T-helper 2 cell treated with Interferon-gamma antibody and Interleukin-4, amounts not matched to agents 100 ng/mL and 5 ng/mL, for 36 hours (primary cell): Measurements from ENCODE around the gene SLC19A1. TPM values are rescaled to one million over a fixed set of nuclear protein-coding genes. Genes with fewer than 3 reads are reported as not detected.
"Not testable (repeated sequence)": the region's sequence is repeated elsewhere in the genome, so short reads cannot be mapped to it uniquely, and the experiment has no call there.

Experiments
- intact Hi-C: fragments of 100-400 bp; cut with micrococcal nuclease; formaldehyde crosslinking; loops from one replicate; pipeline ENCODE4 v1.15.1; 2023
- total RNA-seq: library from RNA; stranded (reverse); gene quantifications from 2 replicates; pipeline ENCODE4 v1.2.3, GENCODE V29; 2022

The SLC19A1 gene
- total RNA-seq, 1 donor from 2014 or later = 54.1 TPM

DNA sequence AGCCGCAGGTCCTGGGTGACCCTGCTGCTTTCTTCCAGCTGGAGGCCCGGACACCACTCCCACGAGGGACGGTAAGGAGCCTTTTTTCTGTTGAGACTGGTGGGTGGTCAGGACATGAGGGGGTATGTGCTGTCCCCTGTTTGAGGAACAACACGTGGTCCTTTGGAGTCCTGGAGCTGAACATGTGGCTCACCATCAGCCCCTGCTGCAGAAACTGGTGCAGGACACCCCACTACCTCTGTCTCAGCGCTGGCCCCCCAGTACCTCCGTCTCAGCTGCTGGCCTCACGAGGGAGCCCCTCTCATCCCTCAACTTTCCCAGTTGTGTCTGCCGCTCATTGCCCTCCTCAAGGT lies 34.7 kb downstream of the SLC19A1 start:
- intact Hi-C loops = no loop called here

DNA sequence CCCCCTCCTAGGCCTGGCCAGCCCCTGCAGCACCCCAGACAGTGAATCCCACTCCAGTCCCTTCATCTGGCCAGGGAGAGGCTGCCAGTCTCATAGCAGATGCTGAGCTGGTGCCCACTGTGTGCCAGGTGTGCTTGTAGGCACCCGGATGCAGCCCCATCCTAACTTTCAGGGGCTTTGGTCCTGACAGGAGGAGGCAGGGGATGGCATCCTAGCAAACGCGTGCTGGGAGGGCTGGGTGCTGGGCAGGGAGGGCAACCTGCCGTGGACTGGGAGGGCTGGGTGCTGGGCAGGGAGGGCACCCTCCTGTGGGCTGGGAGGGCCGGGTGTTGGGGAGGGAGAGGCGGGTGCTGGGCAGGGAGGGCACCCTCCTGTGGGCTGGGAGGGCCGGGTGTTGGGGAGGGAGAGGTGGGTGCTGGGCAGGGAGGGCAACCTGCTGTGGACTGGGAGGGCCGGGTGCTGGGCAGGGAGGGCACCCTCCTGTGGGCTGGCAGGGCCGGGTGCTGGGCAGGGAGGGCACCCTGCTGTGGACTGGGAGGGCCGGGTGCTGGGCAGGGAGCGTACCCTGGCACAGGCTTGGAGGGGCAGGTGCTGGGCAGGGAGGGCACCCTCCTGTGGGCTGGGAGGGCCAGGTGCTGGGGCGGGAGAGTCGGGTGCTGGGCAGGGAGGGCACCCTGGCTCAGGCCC lies 35.3 kb downstream of the SLC19A1 start:
- intact Hi-C loops = no loop called here

DNA sequence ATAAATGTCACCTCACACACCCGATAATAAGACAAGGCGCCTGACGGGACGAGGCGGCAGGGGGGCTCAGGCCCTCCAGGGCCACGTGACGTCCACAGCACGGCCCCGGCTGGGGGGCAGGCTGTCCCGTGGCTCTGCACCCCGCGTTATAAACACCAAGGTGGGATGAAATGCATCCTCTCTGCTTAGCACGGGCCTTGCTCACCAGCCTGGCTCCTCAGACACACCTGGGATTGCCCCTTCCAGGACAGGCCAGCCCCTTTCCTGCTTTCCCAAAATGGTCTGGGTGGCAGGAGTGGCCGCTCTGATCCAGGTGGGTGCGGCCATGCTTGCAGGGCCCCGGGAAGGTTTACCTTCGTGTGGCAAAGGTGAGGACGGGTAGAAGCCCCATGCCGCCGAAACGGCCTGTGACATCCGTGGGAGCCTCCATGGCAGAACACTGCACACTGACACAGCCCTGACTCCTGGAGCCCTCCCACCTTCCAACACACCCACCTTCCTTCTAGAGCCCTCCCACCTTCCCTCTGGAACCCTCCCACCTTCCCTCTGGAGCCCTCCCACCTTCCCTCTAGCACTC lies 35.9 kb downstream of the SLC19A1 start:
- intact Hi-C loops = no loop called here

- intact Hi-C loops = no loop called here
These were observed 36.7 kb downstream of the SLC19A1 start for GRCh38 chr21:45505416-45506021.

- intact Hi-C loops = no loop called here
These were observed 37.5 kb downstream of the SLC19A1 start for GRCh38 chr21:45504516-45505415.

DNA sequence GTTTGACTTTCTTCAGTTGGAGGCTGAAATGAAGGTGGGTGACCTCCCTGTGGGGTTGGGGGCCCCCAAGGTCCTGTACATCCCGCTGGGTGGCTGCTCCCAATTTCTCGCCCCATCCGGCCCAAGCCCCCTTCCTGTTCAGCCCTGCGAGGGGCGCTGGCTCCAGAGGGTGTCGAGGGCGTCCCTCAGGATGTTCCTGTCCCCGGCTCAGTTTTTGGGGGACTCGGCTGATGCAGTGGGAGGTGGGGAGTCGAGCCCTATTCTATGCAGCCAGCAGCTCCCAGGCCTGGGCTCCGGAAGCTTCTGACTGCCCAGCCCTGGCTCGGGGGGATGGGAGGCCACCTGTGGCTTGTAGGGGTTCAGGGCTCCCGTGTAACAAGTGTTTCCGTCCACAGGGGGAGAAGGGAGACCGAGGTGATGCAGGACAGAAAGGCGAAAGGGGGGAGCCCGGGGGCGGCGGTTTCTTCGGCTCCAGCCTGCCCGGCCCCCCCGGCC lies 38.2 kb downstream of the SLC19A1 start:
- intact Hi-C loops = no loop called here

GRCh38 chr21:45503226-45503625 lies 39.0 kb downstream of the SLC19A1 start:
- intact Hi-C loops = not testable (repeated sequence)

GRCh38 chr21:45502600-45502999 lies 39.6 kb downstream of the SLC19A1 start:
- intact Hi-C loops = no loop called here

- intact Hi-C loops = no loop called here
These were observed 40.3 kb downstream of the SLC19A1 start for GRCh38 chr21:45502006-45502345.

DNA sequence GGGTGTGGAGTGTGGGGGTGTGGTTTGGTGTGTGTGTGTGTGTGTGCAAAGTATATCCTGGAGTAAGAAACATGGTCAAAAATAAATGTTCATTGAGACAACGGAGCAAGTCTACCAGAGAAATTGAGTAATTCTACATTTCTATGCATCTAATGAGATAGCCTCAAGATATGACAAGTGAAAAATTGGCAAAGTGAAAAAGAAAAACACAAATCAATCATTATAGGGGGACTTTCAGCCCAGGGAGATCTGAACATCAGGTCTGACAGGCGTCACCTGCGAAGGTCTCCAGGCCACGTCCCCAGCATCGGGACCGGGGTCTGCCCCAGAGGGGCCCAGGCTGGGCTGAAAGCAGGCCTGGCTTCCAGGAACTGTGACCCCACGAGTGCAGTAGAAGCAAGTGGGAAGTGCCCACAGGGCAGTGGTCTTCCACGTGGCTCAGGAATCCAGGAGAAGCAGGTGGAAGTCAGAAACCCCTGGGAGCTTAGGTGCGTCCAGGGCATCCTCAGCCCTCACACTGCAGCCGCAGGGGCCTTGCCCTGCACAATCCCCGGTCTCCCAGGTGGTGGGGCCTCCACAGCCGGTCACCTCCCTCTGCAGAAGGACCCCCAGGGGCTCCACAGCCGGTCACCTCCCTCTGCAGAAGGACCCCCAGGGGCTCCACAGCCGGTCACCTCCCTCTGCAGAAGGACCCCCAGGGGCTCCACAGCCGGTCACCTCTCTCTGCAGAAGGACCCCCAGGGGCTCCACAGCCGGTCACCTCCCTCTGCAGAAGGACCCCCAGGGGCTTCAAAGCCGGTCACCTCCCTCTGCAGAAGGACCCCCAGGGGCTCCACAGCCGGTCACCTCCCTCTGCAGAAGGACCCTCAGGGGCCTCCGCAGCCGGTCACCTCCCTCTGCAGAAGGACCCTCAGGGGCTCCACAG lies 40.9 kb downstream of the SLC19A1 start:
- intact Hi-C loops = loop anchor here (2.0 kb wide), 1 partner anchor 23 kb away; no protein-coding TSS in a partner anchor

DNA sequence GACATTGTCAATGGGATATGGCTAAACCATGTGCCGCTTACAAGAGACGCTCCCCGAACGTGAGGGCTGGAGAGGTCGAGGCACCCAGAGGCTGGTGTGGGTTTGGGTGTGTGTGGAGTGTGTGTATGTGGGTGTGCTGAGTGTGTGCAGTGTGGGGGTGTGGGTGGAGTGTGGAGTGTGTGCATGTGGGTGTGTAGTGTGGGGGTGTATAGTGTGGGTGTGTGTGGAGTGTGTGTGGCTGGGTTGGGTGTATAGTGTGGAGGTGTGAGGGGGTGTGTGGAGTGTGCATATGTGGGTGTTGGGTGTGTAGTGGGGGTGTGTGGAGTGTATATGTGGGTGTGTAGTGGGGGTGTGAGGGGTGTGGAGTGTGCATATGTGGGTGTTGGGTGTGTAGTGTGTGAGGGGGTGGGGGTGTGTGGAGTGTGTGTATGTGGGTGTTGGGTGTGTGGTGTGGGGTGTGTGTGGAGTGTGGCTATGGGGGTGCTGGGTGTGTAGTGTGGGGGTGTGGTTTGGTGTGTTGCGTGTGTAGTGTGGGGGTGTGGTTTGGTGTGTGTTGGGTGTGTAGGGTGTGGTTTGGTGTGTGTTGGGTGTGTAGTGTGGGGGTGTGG lies 42.2 kb downstream of the SLC19A1 start:
- intact Hi-C loops = loop anchor here (2.0 kb wide), 1 partner anchor 21 kb away; no protein-coding TSS in a partner anchor

GRCh38 chr21:45499201-45499750 lies 43.0 kb downstream of the SLC19A1 start:
- intact Hi-C loops = no loop called here

DNA sequence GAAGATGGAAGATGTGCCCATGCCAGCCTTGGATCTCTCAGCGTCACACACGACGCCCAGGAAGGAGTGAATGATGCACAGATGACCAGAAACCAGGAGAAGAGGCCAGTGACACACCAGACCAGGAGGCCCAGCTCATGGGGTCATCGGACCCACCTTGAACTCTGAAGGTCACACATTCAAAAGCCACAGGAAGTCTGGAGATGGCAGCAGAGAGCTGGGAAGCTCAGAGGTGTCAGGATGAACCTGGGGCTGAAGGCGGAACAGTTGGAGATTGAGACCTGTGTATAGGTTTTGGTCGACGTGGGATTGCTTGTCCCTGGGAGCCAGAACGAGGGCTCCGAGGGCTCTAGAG lies 43.6 kb downstream of the SLC19A1 start:
- intact Hi-C loops = no loop called here

DNA sequence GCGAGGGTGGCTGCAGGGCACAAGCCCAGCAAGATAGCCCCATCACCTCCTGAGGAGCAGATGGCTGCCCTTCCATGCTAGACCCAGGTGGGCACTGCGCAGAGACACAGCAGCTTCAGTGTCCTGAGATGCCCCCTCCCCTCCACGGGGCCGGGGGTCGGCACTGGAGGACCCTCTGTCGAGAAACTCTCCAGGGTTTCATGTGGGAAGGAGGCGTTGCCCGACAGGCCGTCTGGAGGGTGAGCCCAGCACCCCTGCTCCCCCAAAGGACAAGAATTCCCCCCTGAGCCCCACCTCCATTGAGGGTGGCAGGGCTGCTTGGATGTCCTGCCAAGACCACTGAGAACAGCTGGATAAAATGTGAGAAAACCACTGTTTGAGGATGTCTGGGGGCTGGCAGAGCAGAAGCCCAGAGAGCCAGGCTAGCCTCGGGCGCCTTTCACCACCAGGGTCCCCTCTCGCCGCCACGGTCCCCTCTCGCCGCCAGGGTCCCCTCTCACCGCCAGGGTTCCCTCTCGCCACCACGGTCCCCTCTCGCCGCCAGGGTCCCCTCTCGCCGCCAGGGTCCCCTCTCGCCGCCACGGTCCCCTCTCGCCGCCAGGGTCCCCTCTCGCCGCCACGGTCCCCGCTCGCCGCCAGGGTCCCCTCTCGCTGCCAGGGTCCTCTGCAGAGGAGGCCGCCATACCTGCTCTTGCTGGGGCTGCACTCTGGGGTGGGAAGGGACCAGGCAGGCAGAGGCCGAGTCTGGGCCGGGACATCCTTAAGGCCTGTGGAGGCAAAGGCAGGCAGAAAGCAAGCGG lies 44.2 kb downstream of the SLC19A1 start:
- intact Hi-C loops = no loop called here

GRCh38 chr21:45496968-45497845 lies 45.0 kb downstream of the SLC19A1 start:
- intact Hi-C loops = no loop called here

DNA sequence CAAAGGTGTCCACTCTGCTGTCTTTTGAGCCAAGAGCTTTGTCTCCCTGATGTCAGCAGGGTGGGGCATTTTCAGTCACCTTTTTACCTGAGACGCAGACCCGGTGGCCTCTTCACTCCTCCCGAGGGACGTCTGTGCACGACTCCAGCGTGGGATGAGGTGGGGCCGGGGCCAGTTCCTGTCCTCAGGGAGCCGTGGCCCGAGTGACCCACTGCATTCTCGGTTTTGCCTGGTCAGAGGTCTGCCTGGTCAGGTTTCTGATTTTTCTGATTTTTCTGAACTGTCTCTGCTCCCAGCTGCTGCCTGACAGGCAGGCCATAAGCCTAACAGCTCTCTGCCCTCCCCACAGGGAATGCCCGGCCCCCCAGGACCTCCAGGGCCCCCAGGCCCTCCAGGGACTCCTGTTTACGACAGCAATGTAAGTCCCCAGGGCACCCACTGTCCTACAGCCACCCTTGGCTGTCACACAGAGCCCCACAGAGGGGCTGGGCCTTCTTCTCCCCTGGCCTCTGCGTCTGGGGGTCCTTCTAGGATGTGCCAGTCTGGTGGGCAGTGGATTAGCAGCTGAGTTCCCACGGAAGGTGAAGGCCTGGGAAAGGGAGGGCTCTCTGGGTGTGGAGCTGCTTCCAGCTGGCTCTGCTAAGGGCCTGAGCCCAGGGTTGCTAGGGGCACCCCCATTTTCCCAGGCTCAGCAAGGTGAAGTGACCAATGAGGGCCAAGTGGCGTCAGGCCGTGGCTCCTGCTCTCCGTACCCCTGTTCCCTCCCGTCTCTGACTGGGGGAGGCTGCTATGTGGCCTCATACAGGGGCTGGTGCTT lies 45.9 kb downstream of the SLC19A1 start:
- intact Hi-C loops = no loop called here
